Central memory CD4-positive, alpha-beta T cell (primary cell): ENCODE measurements around the gene DET1.

Experiments
- DNase-seq: peaks from one replicate; pipeline ENCODE4 v3.0.0; 2022

The DET1 gene

DNA sequence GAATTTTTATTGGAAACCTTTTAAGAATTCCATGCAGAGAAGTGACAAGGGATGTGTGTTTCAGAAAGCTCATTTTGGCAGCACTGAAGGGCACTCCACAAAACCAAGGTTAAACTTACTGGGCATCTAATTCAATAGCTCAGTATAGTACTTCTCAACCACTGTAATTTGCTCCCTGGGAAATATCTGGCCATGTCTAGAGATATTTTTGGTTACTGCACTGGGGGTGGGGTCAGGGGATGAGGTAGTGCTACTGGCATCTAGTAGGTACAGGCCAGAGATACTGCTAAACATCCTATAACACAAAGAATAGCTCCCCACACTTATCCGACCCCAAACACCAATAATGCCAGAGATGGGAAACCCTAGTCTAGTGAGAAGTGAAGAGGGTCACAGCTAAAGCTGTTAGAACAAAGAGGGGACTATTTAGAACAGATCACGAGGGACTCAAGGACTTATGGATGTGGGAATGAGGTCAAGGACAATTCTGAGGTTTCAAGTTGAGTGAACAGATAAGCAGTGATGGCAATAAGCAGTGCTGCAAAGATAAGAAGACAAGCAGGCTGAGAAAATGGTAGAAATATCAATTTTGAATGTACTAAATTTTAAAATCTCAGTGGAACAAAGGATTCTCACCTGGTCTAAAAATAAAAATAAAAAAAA lies 82.5 kb downstream of the DET1 start:
- DNase-seq = no peak
